GM10248 (cell line): Measurements from ENCODE around the gene STEAP1B.

Source experiments
- CTCF ChIA-PET: fragments of 300-600 bp; sonication (Branson Sonifier 250); formaldehyde crosslinking; extraction: SDS; loops from one replicate; lab custom pipeline; 2021; ENCODE audit warnings: antibody characterized with exemption; lab: Yijun Ruan, JAX
- POLR2A ChIA-PET: fragments of 350-650 bp; sonication (Branson Sonifier 250); formaldehyde crosslinking; extraction: SDS; loops from one replicate; lab custom pipeline; 2020; ENCODE audit warnings: antibody characterized with exemption; lab: Yijun Ruan, JAX
- DNase-seq: peaks from one replicate; pipeline ENCODE4 v3.0.0; 2012; ENCODE audit errors: extremely low spot score
- CTCF ChIP-seq: IDR thresholded peaks from 2 replicates; pipeline ENCODE4 v1.5.1; 2012; ENCODE audit warnings: mild to moderate bottlenecking, low read depth; ENCODE audit errors: extremely low read depth, missing control alignments, control extremely low read depth

STEAP1B gene

GRCh38 chr7:22403344-22403743, 96.6 kb downstream of the STEAP1B start:
- TF ChIP-seq CTCF, result no peak
- DNase-seq, result no peak
- ChIA-PET POLR2A (no interaction called here), CTCF (no interaction called here)

GRCh38 chr7:22402250-22402649, 97.7 kb downstream of the STEAP1B start:
- POLR2A ChIA-PET, result no interaction called here
- no peak for TF ChIP-seq CTCF
- CTCF ChIA-PET, result interaction anchor here (1.5 kb wide), 1 partner anchor 38 kb away, joined by 4 read pairs; no protein-coding TSS in a partner anchor
- no peak for DNase-seq

DNA sequence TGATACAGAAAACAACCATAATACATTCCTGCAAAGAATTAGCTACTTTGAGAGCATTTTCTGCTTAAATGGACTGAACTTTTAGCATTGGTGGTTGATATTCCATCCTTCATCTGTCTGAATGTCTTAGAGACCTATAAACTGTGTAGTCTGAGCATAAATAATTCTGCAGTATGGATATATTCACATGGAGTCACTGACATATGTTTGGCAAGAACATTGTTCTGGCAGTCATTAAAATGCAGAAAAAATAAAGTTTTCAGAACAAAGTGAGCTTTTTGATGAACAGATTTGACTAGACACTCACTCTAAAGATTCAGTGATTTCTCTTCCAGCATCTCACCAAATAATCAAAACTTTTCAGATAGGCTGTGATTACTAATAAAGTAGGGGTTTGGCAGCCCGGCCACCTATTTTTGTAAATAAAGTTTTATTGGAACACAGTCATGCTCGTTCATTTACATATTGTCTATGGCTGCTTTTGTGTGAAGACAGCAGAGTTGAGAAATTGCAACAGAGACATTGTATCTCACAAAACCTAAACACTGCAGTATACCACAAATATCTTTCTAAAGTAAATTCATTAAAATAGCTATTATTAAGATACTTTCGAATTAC, 98.9 kb downstream of the STEAP1B start:
- no peak for DNase-seq
- CTCF ChIA-PET, result interaction anchor here (1.0 to 2.2 kb wide), 4 partner anchors 11 to 292 kb away, joined by 3 to 7 read pairs (median 4); no protein-coding TSS in a partner anchor
- POLR2A ChIA-PET, result no interaction called here
- no peak for TF ChIP-seq CTCF

- no peak for DNase-seq
- TF ChIP-seq CTCF, result no peak
- POLR2A ChIA-PET, result no interaction called here
- CTCF ChIA-PET, result interaction anchor here (1.4 to 2.2 kb wide), 3 partner anchors 10 to 291 kb away, joined by 4 to 7 read pairs (median 4); no protein-coding TSS in a partner anchor
Observed at GRCh38 chr7:22400150-22400814, 99.7 kb downstream of the STEAP1B start.

- ChIA-PET POLR2A (no interaction called here), CTCF (interaction anchor here (1.0 to 2.2 kb wide), 3 partner anchors 8 to 39 kb away, joined by 3 to 7 read pairs (median 3); no protein-coding TSS in a partner anchor)
- no peak for DNase-seq
- no peak for TF ChIP-seq CTCF
Observed at GRCh38 chr7:22399546-22399945, 100.4 kb downstream of the STEAP1B start.

DNA sequence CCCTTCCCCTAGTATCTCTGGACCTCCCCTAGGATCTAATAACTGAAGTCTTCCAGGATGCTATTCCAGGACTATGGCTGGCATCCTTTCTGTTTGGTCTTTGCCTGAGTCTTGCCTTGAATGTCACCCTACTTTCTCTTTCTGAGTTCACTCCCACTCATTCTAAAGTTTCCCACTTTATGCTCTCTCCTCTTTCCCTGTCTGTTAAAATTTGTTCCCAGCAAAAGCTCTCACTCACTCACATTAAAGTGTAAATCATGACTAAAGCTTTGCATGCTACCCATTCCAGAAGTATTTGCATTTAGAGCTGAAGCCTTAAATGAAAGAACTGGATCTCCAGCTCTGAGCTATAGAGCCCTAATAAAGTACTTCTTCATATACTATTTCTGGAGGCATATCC, 100.9 kb downstream of the STEAP1B start:
- DNase-seq, result no peak
- no peak for TF ChIP-seq CTCF
- POLR2A ChIA-PET, result no interaction called here
- CTCF ChIA-PET, result interaction anchor here (1.0 to 2.2 kb wide), 3 partner anchors 8 to 39 kb away, joined by 3 to 7 read pairs (median 3); no protein-coding TSS in a partner anchor
